ENCODE results near the gene ABHD10. TPM values are rescaled to one million over a fixed set of nuclear protein-coding genes. Genes with fewer than 3 reads are reported as not detected.

The ABHD10 gene
- total RNA-seq, 1 experiment from 2014 or later = 30.3 TPM

DNA sequence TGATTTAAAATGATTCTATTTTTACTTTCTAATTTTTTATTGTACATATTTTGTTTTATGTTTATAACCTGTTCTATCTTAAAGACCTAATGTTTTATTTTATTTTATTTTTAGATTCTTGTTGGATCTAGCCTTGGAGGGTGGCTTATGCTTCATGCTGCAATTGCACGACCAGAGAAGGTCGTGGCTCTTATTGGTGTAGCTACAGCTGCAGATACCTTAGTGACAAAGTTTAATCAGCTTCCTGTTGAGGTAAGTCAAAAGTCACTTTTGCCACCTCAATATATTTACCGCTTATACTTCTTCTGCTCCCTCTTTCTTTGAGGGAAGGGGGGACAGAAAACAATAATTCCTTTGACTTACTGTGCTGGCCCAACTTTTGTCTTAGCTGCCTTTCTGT, 8.0 kb downstream of the ABHD10 start:
- POLR2A ChIA-PET = no interaction called here
- H3K9me3 ChIP-seq (ENCODE audit: control insufficient read depth, insufficient read depth, low read depth, low read length) = no peaks in the 10 kb centered on the region
- in situ Hi-C loops (cut with HindIII; ENCODE audit: low pct_unique_long_range_greater_than_20kb, low sequenced_read_pairs) = no loop called here
- ATAC-seq = no peak
- intact Hi-C loops (cut with micrococcal nuclease; ENCODE audit: unreplicated experiment) = no loop called here
- H3K4me1 ChIP-seq (ENCODE audit: control insufficient read depth, insufficient read depth, low read length) = no peaks in the 10 kb centered on the region
- no peak overlapping the region for H3K27ac ChIP-seq (ENCODE audit: low read length)
- H3K4me3 ChIP-seq (ENCODE audit: low read depth in 2 of 2, low read length in 2 of 2) = no peak overlapping the region
- peaks cover 35% of the 10 kb centered on the region for H3K36me3 ChIP-seq (ENCODE audit: control insufficient read depth, insufficient read depth, low read length)
- no peak for TF ChIP-seq POLR2AphosphoS5 (IDR thresholded peaks at IDR 0.05; ENCODE audit: low read depth, low read length)
- CTCF ChIA-PET = no interaction called here
- no TSS peak for BruUV-seq (replicated peaks)
- H3K27me3 ChIP-seq (ENCODE audit: control insufficient read depth, insufficient read depth, low read length) = no peaks in the 10 kb centered on the region
- DNase-seq (ENCODE audit: low read depth, low spot score) = no peak

DNA sequence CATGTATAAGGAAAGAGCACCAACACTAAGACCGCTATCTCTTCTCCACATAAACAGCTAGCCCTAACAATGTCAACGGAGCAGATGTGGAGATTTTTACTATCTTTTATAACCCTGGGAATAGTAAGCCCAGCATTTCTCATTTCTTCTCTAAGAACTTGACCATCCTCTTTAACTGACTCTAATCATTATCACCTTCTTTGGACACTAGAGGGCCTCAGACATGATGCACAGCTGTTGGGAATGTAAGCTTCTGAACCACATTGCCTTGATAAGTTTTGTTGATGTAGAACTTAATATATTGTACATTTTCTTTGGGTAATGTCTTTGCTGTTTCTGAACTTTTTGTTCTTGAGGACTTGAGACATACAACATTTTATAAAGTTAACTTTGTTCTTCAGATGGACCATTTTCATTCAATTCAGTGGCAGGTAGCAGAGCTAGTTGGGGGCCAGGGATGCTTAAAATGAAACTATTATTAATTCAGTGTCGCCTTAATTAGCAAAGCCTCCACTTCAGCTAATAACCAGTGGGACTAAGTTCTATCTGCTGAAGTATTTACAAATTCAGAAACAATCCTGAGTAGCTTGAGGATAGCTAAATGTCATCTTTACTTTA, 10.3 kb downstream of the ABHD10 start:
- ATAC-seq = peak; percentile 98
- peak; percentile 47 for DNase-seq (ENCODE audit: low read depth, low spot score)
- no peaks in the 10 kb centered on the region for H3K4me1 ChIP-seq (ENCODE audit: control insufficient read depth, insufficient read depth, low read length)
- TF ChIP-seq SIN3A (IDR thresholded peaks at IDR 0.05; ENCODE audit: borderline replicate concordance, insufficient read depth, low read depth, low read length) (no peak), TCF7L2 (IDR thresholded peaks at IDR 0.05; ENCODE audit: low read depth, low read length) (no peak), POLR2AphosphoS5 (IDR thresholded peaks at IDR 0.05; ENCODE audit: low read depth, low read length) (no peak)
- TF ChIP-seq, protein P1, sequence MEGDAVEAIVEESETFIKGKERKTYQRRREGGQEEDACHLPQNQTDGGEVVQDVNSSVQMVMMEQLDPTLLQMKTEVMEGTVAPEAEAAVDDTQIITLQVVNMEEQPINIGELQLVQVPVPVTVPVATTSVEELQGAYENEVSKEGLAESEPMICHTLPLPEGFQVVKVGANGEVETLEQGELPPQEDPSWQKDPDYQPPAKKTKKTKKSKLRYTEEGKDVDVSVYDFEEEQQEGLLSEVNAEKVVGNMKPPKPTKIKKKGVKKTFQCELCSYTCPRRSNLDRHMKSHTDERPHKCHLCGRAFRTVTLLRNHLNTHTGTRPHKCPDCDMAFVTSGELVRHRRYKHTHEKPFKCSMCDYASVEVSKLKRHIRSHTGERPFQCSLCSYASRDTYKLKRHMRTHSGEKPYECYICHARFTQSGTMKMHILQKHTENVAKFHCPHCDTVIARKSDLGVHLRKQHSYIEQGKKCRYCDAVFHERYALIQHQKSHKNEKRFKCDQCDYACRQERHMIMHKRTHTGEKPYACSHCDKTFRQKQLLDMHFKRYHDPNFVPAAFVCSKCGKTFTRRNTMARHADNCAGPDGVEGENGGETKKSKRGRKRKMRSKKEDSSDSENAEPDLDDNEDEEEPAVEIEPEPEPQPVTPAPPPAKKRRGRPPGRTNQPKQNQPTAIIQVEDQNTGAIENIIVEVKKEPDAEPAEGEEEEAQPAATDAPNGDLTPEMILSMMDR (IDR thresholded peaks at IDR 0.05) = peak; percentile 81
- intact Hi-C loops (cut with micrococcal nuclease; ENCODE audit: unreplicated experiment) = loop anchor here (2.0 kb wide), 1 partner anchor 54 kb away; no protein-coding TSS in a partner anchor
- H3K4me3 ChIP-seq (ENCODE audit: low read depth in 2 of 2, low read length in 2 of 2) = no peak overlapping the region
- H3K9me3 ChIP-seq (ENCODE audit: control insufficient read depth, insufficient read depth, low read depth, low read length) = no peaks in the 10 kb centered on the region
- H3K27ac ChIP-seq (ENCODE audit: low read length) = no peak overlapping the region
- ChIA-PET CTCF (interaction anchor here (0.5 to 3.1 kb wide), 7 partner anchors 10 to 138 kb away, joined by 3 to 41 read pairs (median 3); partner anchors contain the start of gene TAGLN3), POLR2A (interaction anchor here (0.6 to 0.7 kb wide), 2 partner anchors 10 to 13 kb away, joined by 3 read pairs; no protein-coding TSS in a partner anchor)
- no TSS peak for BruUV-seq (replicated peaks)
- H3K36me3 ChIP-seq (ENCODE audit: control insufficient read depth, insufficient read depth, low read length) = peaks cover 38% of the 10 kb centered on the region
- no peaks in the 10 kb centered on the region for H3K27me3 ChIP-seq (ENCODE audit: control insufficient read depth, insufficient read depth, low read length)
- in situ Hi-C loops (cut with HindIII; ENCODE audit: low pct_unique_long_range_greater_than_20kb, low sequenced_read_pairs) = no loop called here

DNA sequence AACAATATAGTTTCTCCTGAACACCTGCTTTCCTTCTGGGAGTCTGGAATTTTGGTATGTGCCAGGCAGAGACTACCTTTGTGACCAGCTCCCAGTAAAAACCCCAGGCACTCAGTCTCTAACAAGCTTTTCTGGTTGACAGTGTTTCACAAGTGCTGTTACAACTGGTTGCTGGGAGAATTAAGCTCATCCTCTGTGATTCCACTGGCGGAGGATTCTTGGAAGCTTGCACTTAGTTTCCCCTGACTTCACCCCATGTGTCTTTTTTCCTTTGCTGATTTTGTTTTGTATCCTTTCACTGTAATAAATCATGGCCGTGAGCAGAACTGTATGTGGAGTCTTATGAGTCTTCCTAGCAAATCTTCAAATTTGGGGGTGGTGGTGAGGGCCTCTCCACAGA, 14.2 kb downstream of the ABHD10 start:
- Histone ChIP-seq H3K27ac (ENCODE audit: low read length) (no peak overlapping the region), H3K4me3 (ENCODE audit: low read depth in 2 of 2, low read length in 2 of 2) (no peak overlapping the region), H3K27me3 (ENCODE audit: control insufficient read depth, insufficient read depth, low read length) (no peaks in the 10 kb centered on the region), H3K9me3 (ENCODE audit: control insufficient read depth, insufficient read depth, low read depth, low read length) (no peaks in the 10 kb centered on the region), H3K36me3 (ENCODE audit: control insufficient read depth, insufficient read depth, low read length) (peaks cover 27% of the 10 kb centered on the region), H3K4me1 (ENCODE audit: control insufficient read depth, insufficient read depth, low read length) (no peaks in the 10 kb centered on the region)
- no peak for ATAC-seq
- BruUV-seq (replicated peaks) = no TSS peak
- in situ Hi-C loops (cut with HindIII; ENCODE audit: low pct_unique_long_range_greater_than_20kb, low sequenced_read_pairs) (no loop called here), intact Hi-C loops (cut with micrococcal nuclease; ENCODE audit: unreplicated experiment) (no loop called here)
- CTCF ChIA-PET = interaction anchor here (1.4 to 2.7 kb wide), 2 partner anchors 14 to 21 kb away, joined by 3 to 7 read pairs; partner anchors contain the start of gene ABHD10
- DNase-seq (ENCODE audit: low read depth, low spot score) = no peak
- TF ChIP-seq POLR2AphosphoS5 (IDR thresholded peaks at IDR 0.05; ENCODE audit: low read depth, low read length) (no peak), SIN3A (IDR thresholded peaks at IDR 0.05; ENCODE audit: borderline replicate concordance, insufficient read depth, low read depth, low read length) (no peak), TCF7L2 (IDR thresholded peaks at IDR 0.05; ENCODE audit: low read depth, low read length) (no peak)
- TF ChIP-seq, protein P1 (IDR thresholded peaks at IDR 0.05) = no peak
- TF ChIP-seq, protein P2, sequence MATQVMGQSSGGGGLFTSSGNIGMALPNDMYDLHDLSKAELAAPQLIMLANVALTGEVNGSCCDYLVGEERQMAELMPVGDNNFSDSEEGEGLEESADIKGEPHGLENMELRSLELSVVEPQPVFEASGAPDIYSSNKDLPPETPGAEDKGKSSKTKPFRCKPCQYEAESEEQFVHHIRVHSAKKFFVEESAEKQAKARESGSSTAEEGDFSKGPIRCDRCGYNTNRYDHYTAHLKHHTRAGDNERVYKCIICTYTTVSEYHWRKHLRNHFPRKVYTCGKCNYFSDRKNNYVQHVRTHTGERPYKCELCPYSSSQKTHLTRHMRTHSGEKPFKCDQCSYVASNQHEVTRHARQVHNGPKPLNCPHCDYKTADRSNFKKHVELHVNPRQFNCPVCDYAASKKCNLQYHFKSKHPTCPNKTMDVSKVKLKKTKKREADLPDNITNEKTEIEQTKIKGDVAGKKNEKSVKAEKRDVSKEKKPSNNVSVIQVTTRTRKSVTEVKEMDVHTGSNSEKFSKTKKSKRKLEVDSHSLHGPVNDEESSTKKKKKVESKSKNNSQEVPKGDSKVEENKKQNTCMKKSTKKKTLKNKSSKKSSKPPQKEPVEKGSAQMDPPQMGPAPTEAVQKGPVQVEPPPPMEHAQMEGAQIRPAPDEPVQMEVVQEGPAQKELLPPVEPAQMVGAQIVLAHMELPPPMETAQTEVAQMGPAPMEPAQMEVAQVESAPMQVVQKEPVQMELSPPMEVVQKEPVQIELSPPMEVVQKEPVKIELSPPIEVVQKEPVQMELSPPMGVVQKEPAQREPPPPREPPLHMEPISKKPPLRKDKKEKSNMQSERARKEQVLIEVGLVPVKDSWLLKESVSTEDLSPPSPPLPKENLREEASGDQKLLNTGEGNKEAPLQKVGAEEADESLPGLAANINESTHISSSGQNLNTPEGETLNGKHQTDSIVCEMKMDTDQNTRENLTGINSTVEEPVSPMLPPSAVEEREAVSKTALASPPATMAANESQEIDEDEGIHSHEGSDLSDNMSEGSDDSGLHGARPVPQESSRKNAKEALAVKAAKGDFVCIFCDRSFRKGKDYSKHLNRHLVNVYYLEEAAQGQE (IDR thresholded peaks at IDR 0.05; ENCODE audit: insufficient read depth in 1 of 2, low read depth in 2 of 2, low read length in 1 of 2) = no peak
- POLR2A ChIA-PET = no interaction called here
